ENCODE data around the gene TNFRSF18.

Gene TNFRSF18

GRCh38 chr1:1230656-1231399, 24.4 kb upstream of the TNFRSF18 start:
- in situ Hi-C loops (cut with HindIII; ENCODE audit: low pct_unique_long_range_greater_than_20kb, low sequenced_read_pairs), result no loop called here
- DNase-seq (ENCODE audit: low read depth in 1 of 2, low spot score in 1 of 2), result peak; percentile 77 to 80

GRCh38 chr1:1229770-1230169, 23.4 kb upstream of the TNFRSF18 start:
- no peak for DNase-seq (ENCODE audit: low read depth in 1 of 2, low spot score in 1 of 2)
- TF ChIP-seq JUND (IDR thresholded peaks at IDR 0.05; ENCODE audit: low read depth), result no peak
- in situ Hi-C loops (cut with HindIII; ENCODE audit: low pct_unique_long_range_greater_than_20kb, low sequenced_read_pairs), result no loop called here

More at GRCh38 chr1:1230656-1231399, 24.4 kb upstream of the TNFRSF18 start:
- no peak for TF ChIP-seq JUND (IDR thresholded peaks at IDR 0.05; ENCODE audit: low read depth)

GRCh38 chr1:1228596-1229321, 22.4 kb upstream of the TNFRSF18 start:
- no peak for DNase-seq (ENCODE audit: low read depth in 1 of 2, low spot score in 1 of 2)
- TF ChIP-seq JUND (IDR thresholded peaks at IDR 0.05; ENCODE audit: low read depth), result no peak
- in situ Hi-C loops (cut with HindIII; ENCODE audit: low pct_unique_long_range_greater_than_20kb, low sequenced_read_pairs), result no loop called here

GRCh38 chr1:1228187-1228586, 21.8 kb upstream of the TNFRSF18 start:
- in situ Hi-C loops (cut with HindIII; ENCODE audit: low pct_unique_long_range_greater_than_20kb, low sequenced_read_pairs), result no loop called here
- DNase-seq (ENCODE audit: low read depth in 1 of 2, low spot score in 1 of 2), result no peak
- TF ChIP-seq JUND (IDR thresholded peaks at IDR 0.05; ENCODE audit: low read depth), result no peak

GRCh38 chr1:1227386-1227785, 21.0 kb upstream of the TNFRSF18 start:
- TF ChIP-seq JUND (IDR thresholded peaks at IDR 0.05; ENCODE audit: low read depth), result no peak
- no peak for DNase-seq (ENCODE audit: low read depth in 1 of 2, low spot score in 1 of 2)
- in situ Hi-C loops (cut with HindIII; ENCODE audit: low pct_unique_long_range_greater_than_20kb, low sequenced_read_pairs), result no loop called here

- no peak for TF ChIP-seq JUND (IDR thresholded peaks at IDR 0.05; ENCODE audit: low read depth)
- in situ Hi-C loops (cut with HindIII; ENCODE audit: low pct_unique_long_range_greater_than_20kb, low sequenced_read_pairs), result no loop called here
Observed at GRCh38 chr1:1226566-1227362, 20.4 kb upstream of the TNFRSF18 start.

GRCh38 chr1:1225913-1226312, 19.5 kb upstream of the TNFRSF18 start:
- in situ Hi-C loops (cut with HindIII; ENCODE audit: low pct_unique_long_range_greater_than_20kb, low sequenced_read_pairs), result no loop called here
- TF ChIP-seq JUND (IDR thresholded peaks at IDR 0.05; ENCODE audit: low read depth), result no peak
- DNase-seq (ENCODE audit: low read depth in 1 of 2, low spot score in 1 of 2), result no peak

More at GRCh38 chr1:1226566-1227362, 20.4 kb upstream of the TNFRSF18 start:
- DNase-seq (ENCODE audit: low read depth in 1 of 2, low spot score in 1 of 2), result no peak

- no peak for DNase-seq (ENCODE audit: low read depth in 1 of 2, low spot score in 1 of 2)
- no peak for TF ChIP-seq JUND (IDR thresholded peaks at IDR 0.05; ENCODE audit: low read depth)
- in situ Hi-C loops (cut with HindIII; ENCODE audit: low pct_unique_long_range_greater_than_20kb, low sequenced_read_pairs), result no loop called here
Observed at GRCh38 chr1:1225238-1225845, 18.9 kb upstream of the TNFRSF18 start.

- no peak for DNase-seq (ENCODE audit: low read depth in 1 of 2, low spot score in 1 of 2)
- in situ Hi-C loops (cut with HindIII; ENCODE audit: low pct_unique_long_range_greater_than_20kb, low sequenced_read_pairs), result no loop called here
- no peak for TF ChIP-seq JUND (IDR thresholded peaks at IDR 0.05; ENCODE audit: low read depth)
Observed at GRCh38 chr1:1223891-1224290, 17.5 kb upstream of the TNFRSF18 start.

GRCh38 chr1:1223321-1223720, 16.9 kb upstream of the TNFRSF18 start:
- DNase-seq (ENCODE audit: low read depth in 1 of 2, low spot score in 1 of 2), result no peak
- TF ChIP-seq JUND (IDR thresholded peaks at IDR 0.05; ENCODE audit: low read depth), result no peak
- in situ Hi-C loops (cut with HindIII; ENCODE audit: low pct_unique_long_range_greater_than_20kb, low sequenced_read_pairs), result no loop called here

GRCh38 chr1:1222575-1223225, 16.3 kb upstream of the TNFRSF18 start:
- no peak for TF ChIP-seq JUND (IDR thresholded peaks at IDR 0.05; ENCODE audit: low read depth)
- no peak for DNase-seq (ENCODE audit: low read depth in 1 of 2, low spot score in 1 of 2)
- in situ Hi-C loops (cut with HindIII; ENCODE audit: low pct_unique_long_range_greater_than_20kb, low sequenced_read_pairs), result no loop called here

Measured in T47D (cell line).